Right atrium auricular region (tissue), 2 donors: Measurements from ENCODE around the gene C1QB. TPM values are rescaled to one million over a fixed set of nuclear protein-coding genes. Genes with fewer than 3 reads are reported as not detected.

Experiments
- DNase-seq: peaks from one replicate; pipeline ENCODE4 v3.0.0-alpha.2; 2019; ENCODE audit warnings: low spot score
- H3K27ac ChIP-seq, 2 donors: fragments of 200-600 bp; sonication (generic); 1 replicate in 1 of 2; 2 replicates in 1 of 2; pipeline ENCODE4 v1.5.1; 2016 to 2019
- H3K27me3 ChIP-seq, 2 donors: fragments of 200-600 bp; sonication (generic); one replicate each; pipeline versions ENCODE4 v1.5.1 to v1.6.0; 2017 to 2019
- H3K36me3 ChIP-seq: fragments of 200-600 bp; sonication (generic); one replicate; pipeline ENCODE4 v1.5.1; 2016
- H3K4me1 ChIP-seq, 2 donors: fragments of 200-600 bp; sonication (generic); one replicate each; pipeline versions ENCODE4 v1.5.1 to v1.6.0; 2017 to 2019
- H3K4me3 ChIP-seq, 2 donors: fragments of 200-600 bp; sonication (generic); 1 replicate in 1 of 2; 2 replicates in 1 of 2; pipeline ENCODE4 v1.5.1; 2017 to 2019; ENCODE audit warnings: mild to moderate bottlenecking in 1 of 2, moderate library complexity in 1 of 2
- H3K9me3 ChIP-seq, 2 donors: fragments of 200-600 bp; sonication (generic); one replicate each; pipeline ENCODE4 v1.5.1; 2019
- CTCF ChIP-seq, 2 donors: fragments of 200-600 bp; sonication (generic); IDR thresholded peaks; one replicate each; pipeline ENCODE4 v1.5.1; 2019; ENCODE audit warnings: antibody characterized with exemption in 2 of 2
- total RNA-seq, 2 donors: library from RNA; depleted of rRNA; stranded (reverse); fragments of >200 nt; gene quantifications; one replicate each; pipeline ENCODE4 v1.1.0, GENCODE V29; 2016

The C1QB gene
- total RNA-seq, 2 donors from 2014 or later, result 82.5 to 262 TPM

- Histone ChIP-seq H3K36me3 (no peaks in the 10 kb centered on the region), H3K4me3 (peak overlapping the region in 1 of 2 donors; percentile 32), H3K4me1 (peaks cover 0 to 6% of the 10 kb centered on the region in 2 donors), H3K27me3 (no peaks in the 10 kb centered on the region), H3K27ac (no peak overlapping the region), H3K9me3 (no peaks in the 10 kb centered on the region)
- DNase-seq, result no peak
- no peak for TF ChIP-seq CTCF (IDR thresholded peaks at IDR 0.05)
Observed at GRCh38 chr1:22639286-22639685, 13.8 kb upstream of the C1QB start.

- no peak overlapping the region for H3K27ac ChIP-seq
- H3K9me3 ChIP-seq, result no peaks in the 10 kb centered on the region
- peaks cover 0 to 6% of the 10 kb centered on the region in 2 donors for H3K4me1 ChIP-seq
- no peak overlapping the region for H3K4me3 ChIP-seq
- no peak for DNase-seq
- no peak for TF ChIP-seq CTCF (IDR thresholded peaks at IDR 0.05)
- no peaks in the 10 kb centered on the region for H3K36me3 ChIP-seq
- no peaks in the 10 kb centered on the region for H3K27me3 ChIP-seq
Observed at GRCh38 chr1:22641247-22641646, 11.8 kb upstream of the C1QB start.

- no peaks in the 10 kb centered on the region for H3K27me3 ChIP-seq
- no peak overlapping the region for H3K27ac ChIP-seq
Observed at GRCh38 chr1:22641906-22642636, 11.0 kb upstream of the C1QB start.

GRCh38 chr1:22643381-22643780 lies 9.7 kb upstream of the C1QB start, which contains the start of gene C1QC:
Gene C1QC (plus strand): TSS chr1:22643633. CDS start chr1:22644024, 391 bp downstream.
- Histone ChIP-seq H3K27me3 (no peaks in the 10 kb centered on the region), H3K9me3 (no peaks in the 10 kb centered on the region), H3K27ac (peak within 1 kb of the TSS in 1 of 2 donors; percentile 55), H3K4me1 (peaks cover 0 to 6% of the 10 kb centered on the region in 2 donors), H3K4me3 (peak within 1 kb of the TSS; percentile 12 to 33), H3K36me3 (no peaks in the 10 kb centered on the region)
- TF ChIP-seq CTCF (IDR thresholded peaks at IDR 0.05), result no peak
- DNase-seq, result peak; percentile 62

More at GRCh38 chr1:22641906-22642636, 11.0 kb upstream of the C1QB start:
- peak; percentile 76 for DNase-seq
- H3K4me1 ChIP-seq, result peaks cover 0 to 6% of the 10 kb centered on the region in 2 donors
- TF ChIP-seq CTCF (IDR thresholded peaks at IDR 0.05), result peak; percentile 84 to 92
- H3K9me3 ChIP-seq, result no peaks in the 10 kb centered on the region
- H3K4me3 ChIP-seq, result no peak overlapping the region
- H3K36me3 ChIP-seq, result no peaks in the 10 kb centered on the region

- no peak for DNase-seq
- Histone ChIP-seq H3K4me3 (peak overlapping the region; percentile 12 to 33), H3K4me1 (peaks cover 0 to 6% of the 10 kb centered on the region in 2 donors), H3K27me3 (no peaks in the 10 kb centered on the region), H3K9me3 (no peaks in the 10 kb centered on the region), H3K36me3 (no peaks in the 10 kb centered on the region), H3K27ac (peak overlapping the region in 1 of 2 donors; percentile 55)
- no peak for TF ChIP-seq CTCF (IDR thresholded peaks at IDR 0.05)
Observed at GRCh38 chr1:22643928-22644327, 9.1 kb upstream of the C1QB start.
